Lower leg skin (tissue), 4 donors: ENCODE data around the gene TNS3. TPM values are rescaled to one million over a fixed set of nuclear protein-coding genes. Genes with fewer than 3 reads are reported as not detected.

Experiments used
- DNase-seq, 2 donors: peaks; one replicate each; pipeline ENCODE4 v3.0.0-alpha.2; 2019; ENCODE audit warnings: low spot score in 2 of 2
- H3K4me3 ChIP-seq: fragments of 200-600 bp; sonication (generic); 2 replicates; pipeline ENCODE4 v1.5.1; 2017; ENCODE audit warnings: mild to moderate bottlenecking, low read depth; ENCODE audit not compliant: poor library complexity, severe bottlenecking
- POLR2A ChIP-seq, 2 donors: fragments of 450-650 bp; IDR thresholded peaks; one replicate each; pipeline ENCODE4 v1.6.1; 2016 to 2017; ENCODE audit warnings: antibody characterized with exemption in 2 of 2, mild to moderate bottlenecking in 1 of 2, moderate library complexity in 1 of 2
- WGBS, 2 donors: methylation state at CpG; one replicate each; pipeline ENCODE4 v1.1.5; 2018; 5-methylcytosine and 5-hydroxymethylcytosine counted together
- intact Hi-C: fragments of 100-400 bp; cut with DNase I; formaldehyde crosslinking; loops from one replicate; pipeline ENCODE4 v1.15.0; 2023; ENCODE audit warnings: low total_unique reads
- total RNA-seq, 4 donors: library from RNA; depleted of rRNA; stranded (reverse); fragments of >200 nt; gene quantifications; one replicate each; pipeline ENCODE4 v1.1.0, GENCODE V29; 2016
- TF ChIP-seq, protein P1 (sequence below), 3 donors: fragments of 450-650 bp; IDR thresholded peaks; one replicate each; pipeline ENCODE4 v1.5.1; 2016; ENCODE audit warnings: antibody characterized with exemption in 3 of 3, mild to moderate bottlenecking in 3 of 3, moderate library complexity in 2 of 3

The TNS3 gene
- total RNA-seq, 4 donors from 2014 or later: 19.5 to 33.9 (median 25.5) TPM

DNA sequence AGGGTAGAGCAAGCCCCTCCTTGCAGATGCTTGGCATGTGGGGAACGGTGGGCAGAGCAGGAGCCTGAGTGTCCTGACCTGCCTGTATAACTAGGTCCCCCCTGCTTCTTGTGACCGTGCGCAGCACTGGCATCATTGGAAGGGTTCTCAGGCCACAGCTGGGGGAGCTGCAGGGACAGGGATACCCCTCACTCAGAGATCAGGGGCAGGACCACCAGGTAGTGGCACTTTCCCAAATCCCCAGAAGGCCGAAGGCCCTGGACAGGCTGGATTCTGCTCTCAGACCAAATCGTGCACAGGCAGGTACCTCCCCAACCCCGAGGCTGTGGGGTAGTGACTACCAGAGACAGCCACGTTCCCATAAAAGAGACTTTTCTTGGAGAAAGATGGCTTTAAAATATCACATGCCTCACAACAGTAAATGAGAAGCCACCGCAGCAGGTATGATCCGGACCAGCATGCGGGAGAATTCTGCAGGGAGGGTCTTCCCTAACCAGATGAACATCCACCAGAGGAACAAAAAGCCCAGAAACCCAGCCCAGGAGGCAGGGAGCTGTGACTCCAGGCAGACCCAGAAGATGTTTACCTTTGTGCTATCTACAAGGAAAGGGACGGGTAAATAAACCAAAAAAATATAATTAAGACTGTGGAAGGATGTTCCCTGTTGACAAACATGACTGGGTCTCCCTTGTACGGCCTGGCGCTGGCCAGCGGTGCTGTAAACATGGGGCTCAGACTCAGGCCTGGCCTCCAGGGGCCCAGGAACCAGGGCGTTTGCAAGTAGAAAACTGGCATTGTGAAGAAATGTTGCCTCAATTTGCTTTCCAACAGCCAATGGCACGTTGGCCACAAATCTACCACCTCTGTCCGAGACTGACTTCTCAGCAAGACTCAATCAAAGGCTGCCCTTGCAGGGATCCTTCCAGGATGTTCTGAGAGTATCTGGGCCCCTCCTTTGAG, 180.0 kb downstream of the TNS3 start:
- DNase-seq: peak in 1 of 2 donors; percentile 69

DNA sequence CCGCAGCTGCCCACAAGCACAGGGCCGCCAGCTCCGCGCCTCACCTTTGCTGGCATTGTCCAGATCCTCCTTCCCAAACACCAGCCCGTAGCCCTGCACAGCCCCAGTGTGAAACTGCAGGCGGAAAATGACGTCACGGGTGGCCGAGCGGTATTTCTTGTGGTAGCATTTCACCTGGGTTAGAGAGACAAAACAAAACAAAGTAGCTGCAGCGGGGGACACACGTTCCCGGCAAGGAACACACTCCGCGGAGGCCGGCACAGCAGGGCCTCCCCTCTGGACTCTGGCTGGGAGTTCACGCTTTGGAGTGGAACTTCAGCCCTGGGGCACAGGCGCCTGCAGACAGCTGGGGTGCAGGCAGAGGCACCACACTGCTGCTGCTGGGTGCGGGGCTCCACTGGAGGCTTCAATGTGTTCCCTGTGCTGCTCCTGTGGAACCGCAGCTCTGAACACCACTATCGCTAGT, 181.1 kb downstream of the TNS3 start:
- TF ChIP-seq POLR2A (IDR thresholded peaks at IDR 0.05): no peak
- TF ChIP-seq, protein P1, sequence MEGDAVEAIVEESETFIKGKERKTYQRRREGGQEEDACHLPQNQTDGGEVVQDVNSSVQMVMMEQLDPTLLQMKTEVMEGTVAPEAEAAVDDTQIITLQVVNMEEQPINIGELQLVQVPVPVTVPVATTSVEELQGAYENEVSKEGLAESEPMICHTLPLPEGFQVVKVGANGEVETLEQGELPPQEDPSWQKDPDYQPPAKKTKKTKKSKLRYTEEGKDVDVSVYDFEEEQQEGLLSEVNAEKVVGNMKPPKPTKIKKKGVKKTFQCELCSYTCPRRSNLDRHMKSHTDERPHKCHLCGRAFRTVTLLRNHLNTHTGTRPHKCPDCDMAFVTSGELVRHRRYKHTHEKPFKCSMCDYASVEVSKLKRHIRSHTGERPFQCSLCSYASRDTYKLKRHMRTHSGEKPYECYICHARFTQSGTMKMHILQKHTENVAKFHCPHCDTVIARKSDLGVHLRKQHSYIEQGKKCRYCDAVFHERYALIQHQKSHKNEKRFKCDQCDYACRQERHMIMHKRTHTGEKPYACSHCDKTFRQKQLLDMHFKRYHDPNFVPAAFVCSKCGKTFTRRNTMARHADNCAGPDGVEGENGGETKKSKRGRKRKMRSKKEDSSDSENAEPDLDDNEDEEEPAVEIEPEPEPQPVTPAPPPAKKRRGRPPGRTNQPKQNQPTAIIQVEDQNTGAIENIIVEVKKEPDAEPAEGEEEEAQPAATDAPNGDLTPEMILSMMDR (IDR thresholded peaks at IDR 0.05): no peak
- WGBS, 2 donors: 82 to 91% methylated on average over 19 to 21 of the region's 21 CpGs
- intact Hi-C loops: no loop called here
- peak in 1 of 2 donors; percentile 83 for DNase-seq
- H3K4me3 ChIP-seq: no peak overlapping the region

More for the DNA sequence above, 180.0 kb downstream of the TNS3 start:
- WGBS, 2 donors: 91 to 92% methylated on average over 17 of the region's 17 CpGs
- H3K4me3 ChIP-seq: no peak overlapping the region
- TF ChIP-seq, protein P1 (IDR thresholded peaks at IDR 0.05): no peak
- TF ChIP-seq POLR2A (IDR thresholded peaks at IDR 0.05): no peak
- intact Hi-C loops: no loop called here

DNA sequence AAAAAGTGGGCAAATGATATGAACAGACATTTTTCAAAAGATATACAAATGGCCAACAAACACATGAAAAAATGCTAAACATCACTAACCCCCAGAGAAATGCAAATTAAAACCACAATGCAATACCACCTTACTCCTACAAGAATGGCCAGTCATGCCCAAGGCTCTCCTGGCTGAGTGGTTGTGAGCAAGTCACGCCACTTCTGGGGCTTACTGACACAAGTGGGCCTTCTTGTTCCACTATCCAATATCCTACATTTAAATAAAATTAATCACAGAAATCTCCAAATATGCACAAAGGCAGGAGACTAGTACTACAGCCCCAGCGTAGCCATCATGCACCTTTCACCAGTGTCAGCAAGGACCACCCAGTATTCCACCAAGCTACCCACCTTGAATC, 181.9 kb downstream of the TNS3 start:
- WGBS, 2 donors: 93 to 96% methylated on average over 2 of the region's 2 CpGs
- intact Hi-C loops: no loop called here
- peak in 1 of 2 donors; percentile 70 for DNase-seq
- H3K4me3 ChIP-seq: no peak overlapping the region
- TF ChIP-seq POLR2A (IDR thresholded peaks at IDR 0.05): no peak
- TF ChIP-seq, protein P1 (IDR thresholded peaks at IDR 0.05): no peak

DNA sequence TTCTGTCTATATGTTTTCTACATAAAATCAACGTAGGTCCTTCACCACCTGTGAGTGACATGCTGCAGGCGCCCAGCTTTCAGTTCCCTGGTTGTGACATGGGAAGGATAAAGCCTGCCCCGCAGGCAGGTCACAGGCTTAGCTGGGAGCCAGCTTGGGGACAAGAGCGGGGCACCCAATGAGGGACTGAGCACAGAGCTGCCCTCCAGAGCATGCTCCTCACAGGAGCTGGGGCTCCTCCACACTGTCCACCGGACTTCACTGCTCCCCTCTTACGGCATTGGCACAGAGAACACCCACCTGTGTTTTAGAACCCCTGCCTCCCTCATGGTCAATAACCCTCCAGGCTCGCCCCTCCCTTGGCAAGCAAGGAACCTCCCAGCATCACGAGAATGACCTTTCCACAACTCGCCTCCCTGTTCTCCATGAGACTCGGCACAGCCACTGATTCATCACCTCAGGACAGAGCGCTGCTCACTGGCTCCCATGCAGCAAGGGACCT, 187.1 kb downstream of the TNS3 start:
- 91 to 97% methylated on average over 11 of the region's 11 CpGs for WGBS, 2 donors
- intact Hi-C loops: no loop called here
- no peak overlapping the region for H3K4me3 ChIP-seq
- DNase-seq: peak in 1 of 2 donors; percentile 59
- TF ChIP-seq, protein P1 (IDR thresholded peaks at IDR 0.05): no peak
- TF ChIP-seq POLR2A (IDR thresholded peaks at IDR 0.05): no peak

GRCh38 chr7:47394216-47394615, 187.7 kb downstream of the TNS3 start:
- WGBS, 2 donors: 86 to 96% methylated on average over 6 of the region's 6 CpGs
- DNase-seq: peak in 1 of 2 donors; percentile 36
- H3K4me3 ChIP-seq: no peak overlapping the region
- no peak for TF ChIP-seq POLR2A (IDR thresholded peaks at IDR 0.05)
- TF ChIP-seq, protein P1 (IDR thresholded peaks at IDR 0.05): no peak
- intact Hi-C loops: no loop called here
